ENCODE data around the gene HELZ2.

Gene HELZ2

GRCh38 chr20:63525185-63525584 is 48.9 kb downstream of the HELZ2 start:
- in situ Hi-C loops (cut with MboI; ENCODE audit: low sequenced_read_pairs): no loop called here
